Smooth muscle cell (in vitro differentiated cells): ENCODE measurements around the gene MYOM3. TPM values are rescaled to one million over a fixed set of nuclear protein-coding genes. Genes with fewer than 3 reads are reported as not detected.

Source experiments
- DNase-seq: peaks from one replicate; lab custom pipeline; 2025; ENCODE audit not compliant: unreplicated experiment; lab: John Stamatoyannopoulos, UW
- H2AFZ ChIP-seq: fragments of 200-600 bp; sonication (generic); 2 replicates; pipeline ENCODE4 v1.6.0; 2016; ENCODE audit warnings: antibody characterized with exemption, low read depth, mild to moderate bottlenecking
- H3F3A ChIP-seq: fragments of 200-600 bp; sonication (generic); 2 replicates; pipeline ENCODE4 v1.6.0; 2017; ENCODE audit warnings: antibody characterized with exemption, low read depth
- H3K27ac ChIP-seq: fragments of 200-600 bp; sonication (generic); 2 replicates; pipeline ENCODE4 v1.5.1; 2016; ENCODE audit warnings: low read depth, mild to moderate bottlenecking
- H3K27me3 ChIP-seq: fragments of 200-600 bp; sonication (generic); 2 replicates; pipeline ENCODE4 v1.6.1; 2016; ENCODE audit warnings: low read depth, mild to moderate bottlenecking
- H3K36me3 ChIP-seq: fragments of 200-600 bp; sonication (generic); 2 replicates; pipeline ENCODE4 v1.5.1; 2016; ENCODE audit warnings: low read depth
- H3K4me1 ChIP-seq: fragments of 200-600 bp; sonication (generic); 2 replicates; pipeline ENCODE4 v1.5.1; 2016; ENCODE audit warnings: low read depth
- H3K4me2 ChIP-seq: fragments of 200-600 bp; sonication (generic); 2 replicates; pipeline ENCODE4 v1.6.0; 2016; ENCODE audit warnings: mild to moderate bottlenecking
- H3K4me3 ChIP-seq: fragments of 200-600 bp; sonication (generic); 2 replicates; pipeline ENCODE4 v1.5.1; 2016; ENCODE audit warnings: mild to moderate bottlenecking
- H3K79me2 ChIP-seq: fragments of 200-600 bp; sonication (generic); 2 replicates; pipeline ENCODE4 v1.6.0; 2016; ENCODE audit warnings: low read depth, mild to moderate bottlenecking
- H3K9ac ChIP-seq: fragments of 200-600 bp; sonication (generic); 2 replicates; pipeline ENCODE4 v1.6.0; 2016; ENCODE audit warnings: low read depth
- H3K9me3 ChIP-seq: fragments of 200-600 bp; sonication (generic); replicated peaks from 2 replicates; pipeline ENCODE4 v1.5.1; 2016; ENCODE audit warnings: low read depth
- H4K20me1 ChIP-seq: fragments of 200-600 bp; sonication (generic); 2 replicates; pipeline ENCODE4 v1.6.0; 2016; ENCODE audit warnings: low read depth
- WGBS: methylation state at CpG from one replicate; pipeline ENCODE4 v1.1.7; 2016; ENCODE audit warnings: low lambda C conversion rate; 5-methylcytosine and 5-hydroxymethylcytosine counted together
- polyA plus RNA-seq: library from polyadenylated mRNA; unstranded; fragments of >200 nt; fragmentation: Nextera tagmentation; extraction: Ambion mirVana; gene quantifications from 2 replicates; pipeline ENCODE4 v1.2.1, GENCODE V29; 2016
- total RNA-seq: library from RNA; depleted of rRNA; stranded (reverse); fragments of >200 nt; gene quantifications from 2 replicates; pipeline ENCODE4 v1.2.3, GENCODE V29; 2014
- TF ChIP-seq, protein P1 (sequence below): fragments of 200-600 bp; sonication (generic); IDR thresholded peaks from 2 replicates; pipeline ENCODE4 v1.5.1; 2017; ENCODE audit warnings: borderline replicate concordance, mild to moderate bottlenecking, antibody characterized with exemption; ENCODE audit not compliant: insufficient read depth, poor library complexity, severe bottlenecking

The MYOM3 gene
- total and polyA plus RNA-seq, 2 experiments from 2014 or later, result 0.18 to 0.26 TPM

- DNase-seq, result no peak
- Histone ChIP-seq H4K20me1 (no peaks in the 10 kb centered on the region), H3K79me2 (no peaks in the 10 kb centered on the region), H3F3A (no peaks in the 10 kb centered on the region), H3K27ac (no peak overlapping the region), H3K4me1 (no peaks in the 10 kb centered on the region), H3K9me3 (no peaks in the 10 kb centered on the region), H2AFZ (no peak overlapping the region), H3K4me2 (no peak overlapping the region), H3K4me3 (no peak overlapping the region), H3K27me3 (no peaks in the 10 kb centered on the region), H3K9ac (no peak overlapping the region), H3K36me3 (no peaks in the 10 kb centered on the region)
- WGBS, result 91% methylated on average over 15 of the region's 15 CpGs
- TF ChIP-seq, protein P1, sequence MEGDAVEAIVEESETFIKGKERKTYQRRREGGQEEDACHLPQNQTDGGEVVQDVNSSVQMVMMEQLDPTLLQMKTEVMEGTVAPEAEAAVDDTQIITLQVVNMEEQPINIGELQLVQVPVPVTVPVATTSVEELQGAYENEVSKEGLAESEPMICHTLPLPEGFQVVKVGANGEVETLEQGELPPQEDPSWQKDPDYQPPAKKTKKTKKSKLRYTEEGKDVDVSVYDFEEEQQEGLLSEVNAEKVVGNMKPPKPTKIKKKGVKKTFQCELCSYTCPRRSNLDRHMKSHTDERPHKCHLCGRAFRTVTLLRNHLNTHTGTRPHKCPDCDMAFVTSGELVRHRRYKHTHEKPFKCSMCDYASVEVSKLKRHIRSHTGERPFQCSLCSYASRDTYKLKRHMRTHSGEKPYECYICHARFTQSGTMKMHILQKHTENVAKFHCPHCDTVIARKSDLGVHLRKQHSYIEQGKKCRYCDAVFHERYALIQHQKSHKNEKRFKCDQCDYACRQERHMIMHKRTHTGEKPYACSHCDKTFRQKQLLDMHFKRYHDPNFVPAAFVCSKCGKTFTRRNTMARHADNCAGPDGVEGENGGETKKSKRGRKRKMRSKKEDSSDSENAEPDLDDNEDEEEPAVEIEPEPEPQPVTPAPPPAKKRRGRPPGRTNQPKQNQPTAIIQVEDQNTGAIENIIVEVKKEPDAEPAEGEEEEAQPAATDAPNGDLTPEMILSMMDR, result no peak
Measured at GRCh38 chr1:24136956-24137539, 25.1 kb upstream of the MYOM3 start.

DNA sequence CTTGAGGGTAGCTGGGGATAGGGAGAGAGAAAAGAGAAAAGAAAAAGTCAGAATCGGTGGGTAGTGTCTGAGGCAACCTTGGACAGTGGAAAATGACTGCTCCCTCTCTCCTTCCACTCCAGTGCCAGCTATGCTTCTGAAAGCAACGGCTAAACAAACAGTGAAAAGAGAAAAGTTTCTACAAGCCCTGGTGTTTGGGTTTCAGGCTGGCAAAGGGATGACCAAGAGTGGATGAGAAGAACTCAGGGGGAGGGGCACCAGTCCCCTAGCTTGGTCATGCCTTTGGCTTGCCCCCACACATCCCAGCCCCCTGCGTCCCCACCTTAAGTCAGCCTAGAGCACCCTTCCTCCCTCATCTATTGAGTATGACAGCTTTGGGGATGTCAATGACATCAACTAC, 22.4 kb upstream of the MYOM3 start:
- no peak overlapping the region for H3K4me3 ChIP-seq

GRCh38 chr1:24133819-24134218, 21.9 kb upstream of the MYOM3 start:
- Histone ChIP-seq H4K20me1 (no peaks in the 10 kb centered on the region), H3K4me3 (no peak overlapping the region), H3K27ac (no peak overlapping the region), H3K27me3 (no peaks in the 10 kb centered on the region), H3K4me1 (no peaks in the 10 kb centered on the region), H3K36me3 (no peaks in the 10 kb centered on the region), H3K9me3 (no peaks in the 10 kb centered on the region), H2AFZ (no peak overlapping the region), H3F3A (no peaks in the 10 kb centered on the region), H3K9ac (no peak overlapping the region), H3K79me2 (no peaks in the 10 kb centered on the region), H3K4me2 (no peak overlapping the region)
- TF ChIP-seq, protein P1, result no peak
- 87% methylated on average over 1 of the region's 1 CpG for WGBS
- no peak for DNase-seq

More for the DNA sequence above, 22.4 kb upstream of the MYOM3 start:
- WGBS, result 96% methylated on average over 3 of the region's 3 CpGs
- Histone ChIP-seq H2AFZ (no peak overlapping the region), H3K27ac (no peak overlapping the region), H3K36me3 (no peaks in the 10 kb centered on the region), H3K4me2 (no peak overlapping the region), H4K20me1 (no peaks in the 10 kb centered on the region), H3K9ac (no peak overlapping the region), H3K9me3 (no peaks in the 10 kb centered on the region), H3K79me2 (no peaks in the 10 kb centered on the region), H3K4me1 (no peaks in the 10 kb centered on the region), H3K27me3 (no peaks in the 10 kb centered on the region), H3F3A (no peaks in the 10 kb centered on the region)
- TF ChIP-seq, protein P1, result no peak
- no peak for DNase-seq

DNA sequence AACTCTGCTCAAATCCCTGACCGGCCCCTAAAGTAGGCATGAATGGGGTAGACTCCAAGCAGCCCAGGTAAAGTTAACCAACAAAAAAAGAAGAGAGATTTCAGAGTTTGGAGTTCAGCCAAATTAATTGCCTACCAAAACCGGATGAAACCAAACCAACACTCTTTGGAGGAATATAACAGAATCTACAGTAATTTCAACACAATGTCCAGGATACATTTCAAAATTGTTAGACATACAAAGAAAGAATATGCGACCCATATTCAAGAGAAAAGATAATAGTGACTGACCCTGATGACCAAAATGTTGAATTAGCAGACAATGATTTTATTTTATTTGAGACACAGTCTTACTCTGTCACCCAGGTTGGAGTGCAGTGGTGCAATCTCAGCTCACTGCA, 18.4 kb upstream of the MYOM3 start:
- H3K4me2 ChIP-seq, result no peak overlapping the region
- H3K4me3 ChIP-seq, result no peak overlapping the region
- H3K79me2 ChIP-seq, result no peaks in the 10 kb centered on the region
- TF ChIP-seq, protein P1, result no peak
- 93% methylated on average over 3 of the region's 3 CpGs for WGBS
- no peaks in the 10 kb centered on the region for H3F3A ChIP-seq
- no peak overlapping the region for H2AFZ ChIP-seq
- no peaks in the 10 kb centered on the region for H3K9me3 ChIP-seq
- no peak for DNase-seq
- no peaks in the 10 kb centered on the region for H3K36me3 ChIP-seq
- no peak overlapping the region for H3K9ac ChIP-seq
- H3K27me3 ChIP-seq, result no peaks in the 10 kb centered on the region
- no peak overlapping the region for H3K27ac ChIP-seq
- no peaks in the 10 kb centered on the region for H3K4me1 ChIP-seq
- no peaks in the 10 kb centered on the region for H4K20me1 ChIP-seq
